ENCODE data around the gene KLHDC7B. TPM values are rescaled to one million over a fixed set of nuclear protein-coding genes. Genes with fewer than 3 reads are reported as not detected.

KLHDC7B gene
- total RNA-seq, 1 experiment from 2014 or later = not detected

DNA sequence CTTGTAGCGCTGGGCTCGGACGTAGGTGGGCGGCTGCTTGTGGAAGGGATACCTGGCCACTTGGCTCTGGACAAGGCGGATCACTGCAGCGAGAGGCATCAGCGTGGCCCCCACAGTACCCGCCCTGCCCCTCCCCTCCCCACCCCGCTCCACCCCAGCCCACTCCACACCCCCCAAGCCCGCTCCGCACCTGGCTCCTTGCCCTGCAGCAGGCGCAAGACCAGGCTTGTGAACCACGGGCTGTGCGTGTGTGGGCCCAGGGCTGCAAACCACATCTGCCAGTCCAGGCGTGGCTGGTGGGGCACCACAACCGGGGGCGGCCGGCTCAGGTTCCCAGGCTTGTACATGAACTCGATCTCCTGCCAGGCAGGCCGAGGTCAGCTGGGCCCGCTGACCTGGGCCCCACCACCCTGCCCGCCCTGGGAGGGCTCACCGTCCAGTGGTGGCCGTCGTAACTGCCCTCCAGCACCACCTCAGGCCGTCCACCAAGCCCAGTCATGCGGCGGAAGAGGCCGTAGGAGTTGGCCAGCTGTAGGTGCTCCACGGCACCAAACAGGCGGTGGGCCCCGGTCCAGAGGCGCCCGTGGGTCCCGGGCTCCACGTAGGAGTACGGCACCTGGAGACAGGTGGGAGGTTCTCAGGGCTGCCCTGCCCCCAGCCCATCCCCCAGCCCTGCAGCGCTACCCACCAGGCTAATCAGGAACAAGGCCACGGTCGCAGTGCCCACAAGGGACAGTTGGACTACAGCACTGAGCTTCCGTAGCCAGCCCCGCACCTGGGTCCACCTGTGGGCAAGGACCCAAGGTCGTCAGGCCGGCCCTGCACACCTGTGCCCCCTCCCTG is 41.1 kb upstream of the KLHDC7B start:
- Histone ChIP-seq H3K4me3 (ENCODE audit: low read length) (no peak overlapping the region), H3K4me1 (ENCODE audit: insufficient read depth, low read length) (peaks cover 7% of the 10 kb centered on the region), H3K9me2 (replicated peaks; ENCODE audit: low read length) (no peaks in the 10 kb centered on the region), H2AFZ (ENCODE audit: low read length) (no peak overlapping the region), H4K20me1 (ENCODE audit: low read length) (no peaks in the 10 kb centered on the region), H3K4me2 (ENCODE audit: low read length) (no peak overlapping the region), H3K27ac (ENCODE audit: low read length) (no peak overlapping the region), H3K79me2 (ENCODE audit: low read length) (peaks cover 26% of the 10 kb centered on the region), H3F3A (ENCODE audit: low read length, unreplicated experiment) (no peaks in the 10 kb centered on the region), H3K9ac (ENCODE audit: low read length) (no peak overlapping the region), H3K36me3 (ENCODE audit: low read depth, low read length) (no peaks in the 10 kb centered on the region), H3K27me3 (ENCODE audit: low read length) (no peaks in the 10 kb centered on the region), H3K9me3 (ENCODE audit: low read length) (no peaks in the 10 kb centered on the region)
- no TSS peak for BruUV-seq (replicated peaks)
- CTCF ChIA-PET = no interaction called here
- ATAC-seq (no peak), DNase-seq (no peak)
- POLR2A ChIA-PET (ENCODE audit: unreplicated experiment) = no interaction called here
- intact Hi-C loops (cut with micrococcal nuclease) = no loop called here
- no peak for TF ChIP-seq EZH2 (IDR thresholded peaks at IDR 0.05; ENCODE audit: low read length, unreplicated experiment)
- TF ChIP-seq EZH2phosphoT487 (IDR thresholded peaks at IDR 0.05; ENCODE audit: borderline replicate concordance, low read length) = no peak
- TF ChIP-seq, protein P1, sequence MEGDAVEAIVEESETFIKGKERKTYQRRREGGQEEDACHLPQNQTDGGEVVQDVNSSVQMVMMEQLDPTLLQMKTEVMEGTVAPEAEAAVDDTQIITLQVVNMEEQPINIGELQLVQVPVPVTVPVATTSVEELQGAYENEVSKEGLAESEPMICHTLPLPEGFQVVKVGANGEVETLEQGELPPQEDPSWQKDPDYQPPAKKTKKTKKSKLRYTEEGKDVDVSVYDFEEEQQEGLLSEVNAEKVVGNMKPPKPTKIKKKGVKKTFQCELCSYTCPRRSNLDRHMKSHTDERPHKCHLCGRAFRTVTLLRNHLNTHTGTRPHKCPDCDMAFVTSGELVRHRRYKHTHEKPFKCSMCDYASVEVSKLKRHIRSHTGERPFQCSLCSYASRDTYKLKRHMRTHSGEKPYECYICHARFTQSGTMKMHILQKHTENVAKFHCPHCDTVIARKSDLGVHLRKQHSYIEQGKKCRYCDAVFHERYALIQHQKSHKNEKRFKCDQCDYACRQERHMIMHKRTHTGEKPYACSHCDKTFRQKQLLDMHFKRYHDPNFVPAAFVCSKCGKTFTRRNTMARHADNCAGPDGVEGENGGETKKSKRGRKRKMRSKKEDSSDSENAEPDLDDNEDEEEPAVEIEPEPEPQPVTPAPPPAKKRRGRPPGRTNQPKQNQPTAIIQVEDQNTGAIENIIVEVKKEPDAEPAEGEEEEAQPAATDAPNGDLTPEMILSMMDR (conservative IDR thresholded peaks at IDR 0.05; ENCODE audit: low read depth, low read length) = no peak

DNA sequence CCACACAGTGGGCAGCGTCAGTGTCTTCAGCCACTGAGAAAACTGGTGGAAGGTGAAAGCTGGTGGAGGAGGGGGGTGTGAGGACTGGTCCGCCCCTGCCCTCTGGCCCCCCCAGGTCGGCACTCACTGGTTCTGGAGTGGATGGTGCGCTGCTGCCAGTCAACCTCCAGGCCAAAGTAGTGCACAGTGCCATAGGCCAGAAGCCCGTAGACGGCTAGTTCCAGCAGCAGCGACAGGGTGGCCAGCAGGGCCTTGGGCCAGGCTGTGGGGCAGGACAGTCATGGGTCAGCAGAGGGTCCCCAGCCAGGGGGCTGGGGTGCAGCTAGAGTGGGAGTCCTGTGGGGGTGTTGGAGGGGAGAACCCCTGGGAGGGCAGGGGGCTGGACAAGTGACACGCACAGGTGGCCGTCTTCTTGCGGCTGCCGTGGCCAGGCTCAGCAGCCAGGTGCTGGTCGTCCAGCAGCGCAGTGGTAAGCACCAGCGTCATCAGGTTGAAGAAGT is 40.4 kb upstream of the KLHDC7B start:
- intact Hi-C loops (cut with micrococcal nuclease) = no loop called here
- BruUV-seq (replicated peaks) = no TSS peak
- ChIA-PET POLR2A (ENCODE audit: unreplicated experiment) (no interaction called here), CTCF (no interaction called here)
- Histone ChIP-seq H3K4me3 (ENCODE audit: low read length) (no peak overlapping the region), H3K27me3 (ENCODE audit: low read length) (no peaks in the 10 kb centered on the region), H3K9me2 (replicated peaks; ENCODE audit: low read length) (no peaks in the 10 kb centered on the region), H2AFZ (ENCODE audit: low read length) (no peak overlapping the region), H3F3A (ENCODE audit: low read length, unreplicated experiment) (no peaks in the 10 kb centered on the region), H3K79me2 (ENCODE audit: low read length) (peaks cover 34% of the 10 kb centered on the region), H3K4me2 (ENCODE audit: low read length) (no peak overlapping the region), H3K4me1 (ENCODE audit: insufficient read depth, low read length) (peaks cover 7% of the 10 kb centered on the region), H4K20me1 (ENCODE audit: low read length) (no peaks in the 10 kb centered on the region), H3K9ac (ENCODE audit: low read length) (no peak overlapping the region), H3K27ac (ENCODE audit: low read length) (no peak overlapping the region), H3K36me3 (ENCODE audit: low read depth, low read length) (no peaks in the 10 kb centered on the region), H3K9me3 (ENCODE audit: low read length) (no peaks in the 10 kb centered on the region)
- ATAC-seq (no peak), DNase-seq (no peak)
- TF ChIP-seq, protein P1 (conservative IDR thresholded peaks at IDR 0.05; ENCODE audit: low read depth, low read length) = no peak
- TF ChIP-seq EZH2 (IDR thresholded peaks at IDR 0.05; ENCODE audit: low read length, unreplicated experiment) (no peak), EZH2phosphoT487 (IDR thresholded peaks at IDR 0.05; ENCODE audit: borderline replicate concordance, low read length) (no peak)
